Ishikawa (cell line): ENCODE data around the gene RD3L.

Experiments used
- CEBPB ChIP-seq: IDR thresholded peaks from 2 replicates; pipeline ENCODE4 v1.6.1; 2012
- CREB1 ChIP-seq: IDR thresholded peaks from 2 replicates; pipeline ENCODE4 v1.6.1; 2012; ENCODE audit warnings: low read depth
- EGR1 ChIP-seq: IDR thresholded peaks from 2 replicates; pipeline ENCODE4 v1.6.1; 2012
- EP300 ChIP-seq: IDR thresholded peaks from 2 replicates; pipeline ENCODE4 v1.6.1; 2012; ENCODE audit warnings: borderline replicate concordance
- FOXM1 ChIP-seq: IDR thresholded peaks from 2 replicates; pipeline ENCODE4 v1.6.1; 2012; ENCODE audit warnings: low read depth, borderline replicate concordance
- MAX ChIP-seq: IDR thresholded peaks from 2 replicates; pipeline ENCODE4 v1.6.1; 2012
- NFIC ChIP-seq: IDR thresholded peaks from 2 replicates; pipeline ENCODE4 v1.6.1; 2012
- RAD21 ChIP-seq: IDR thresholded peaks from 2 replicates; pipeline ENCODE4 v1.6.1; 2012; ENCODE audit warnings: low read depth
- REST ChIP-seq: IDR thresholded peaks from 2 replicates; pipeline ENCODE4 v1.6.1; 2012; ENCODE audit warnings: low read depth, mild to moderate bottlenecking
- TAF1 ChIP-seq: IDR thresholded peaks from 2 replicates; pipeline ENCODE4 v1.6.1; 2012; ENCODE audit warnings: low read depth, mild to moderate bottlenecking
- TCF12 ChIP-seq: IDR thresholded peaks from 2 replicates; pipeline ENCODE4 v1.6.1; 2012; ENCODE audit warnings: low read depth
- TEAD4 ChIP-seq: IDR thresholded peaks from 2 replicates; pipeline ENCODE4 v1.6.1; 2012
- USF1 ChIP-seq: IDR thresholded peaks from 2 replicates; pipeline ENCODE4 v1.6.1; 2012
- YY1 ChIP-seq: IDR thresholded peaks from 2 replicates; pipeline ENCODE4 v1.6.1; 2012; ENCODE audit warnings: low read depth
- ZBTB7A ChIP-seq: IDR thresholded peaks from 2 replicates; pipeline ENCODE4 v1.6.1; 2012; ENCODE audit warnings: low read depth

RD3L gene

GRCh38 chr14:103925316-103925715 is 17.0 kb downstream of the RD3L start:
- no peak for TF ChIP-seq TAF1
- no peak for TF ChIP-seq TCF12
- no peak for TF ChIP-seq REST
- TF ChIP-seq EP300 = no peak

GRCh38 chr14:103923863-103924262 is 18.5 kb downstream of the RD3L start:
- TF ChIP-seq MAX (no peak), EP300 (no peak), USF1 (no peak), FOXM1 (no peak), NFIC (no peak), ZBTB7A (no peak), REST (no peak), YY1 (no peak), TCF12 (no peak), EGR1 (no peak), RAD21 (no peak), CREB1 (no peak), CEBPB (no peak), TAF1 (no peak), TEAD4 (no peak)

GRCh38 chr14:103920981-103921854 is 21.1 kb downstream of the RD3L start:
- no peak for TF ChIP-seq CEBPB
- TF ChIP-seq RAD21 = peak; percentile 29; the same call in 1 of the 2 replicates
- no peak for TF ChIP-seq REST
- no peak for TF ChIP-seq TEAD4
- no peak; the same call in 1 of the 2 replicates for TF ChIP-seq EP300
- peak; percentile 87 for TF ChIP-seq TAF1
- 0 out of 2 replicates have a peak, but pooled peaks have one; percentile 36 for TF ChIP-seq CREB1
- no peak for TF ChIP-seq FOXM1
- no peak for TF ChIP-seq NFIC
- peak; percentile 69 for TF ChIP-seq MAX
- TF ChIP-seq ZBTB7A = no peak
- TF ChIP-seq TCF12 = peak; percentile 70; the same call in 1 of the 2 replicates
- TF ChIP-seq YY1 = peak; percentile 36; the same call in 1 of the 2 replicates
- no peak for TF ChIP-seq EGR1
- TF ChIP-seq USF1 = no peak

- TF ChIP-seq CREB1 (no peak), TEAD4 (no peak), TCF12 (no peak), ZBTB7A (no peak), USF1 (no peak), EGR1 (no peak), TAF1 (no peak), MAX (no peak), RAD21 (no peak), EP300 (no peak), CEBPB (no peak), NFIC (no peak), REST (no peak), YY1 (no peak)
These were observed 25.6 kb downstream of the RD3L start for GRCh38 chr14:103916636-103917262.
